ENCODE measurements around the gene SHROOM3. TPM values are rescaled to one million over a fixed set of nuclear protein-coding genes. Genes with fewer than 3 reads are reported as not detected.

Gene SHROOM3
- total RNA-seq, 2 donors from 2014 or later: 139 to 171 TPM

GRCh38 chr4:76663824-76664223, 228.8 kb downstream of the SHROOM3 start:
- DNase-seq (ENCODE audit: low spot score) (no peak), ATAC-seq (ENCODE audit: insufficient number of reproducible peaks, low FRiP score, low read depth) (no peak)
- H3K4me3 ChIP-seq: no peak overlapping the region
- peaks cover 9 to 60% of the 10 kb centered on the region in 2 donors for H3K4me1 ChIP-seq (ENCODE audit: control insufficient read depth in 1 of 2, low read depth in 2 of 2)
- no peak for TF ChIP-seq CTCF (IDR thresholded peaks at IDR 0.05)
- peak overlapping the region; percentile 25 to 41 for H3K27ac ChIP-seq
- H3K27me3 ChIP-seq (replicated peaks; ENCODE audit: insufficient read depth): no peaks in the 10 kb centered on the region
- H3K9me3 ChIP-seq: no peaks in the 10 kb centered on the region
- no peaks in the 10 kb centered on the region for H3K36me3 ChIP-seq

GRCh38 chr4:76665153-76665552, 230.1 kb downstream of the SHROOM3 start:
- no peak for DNase-seq (ENCODE audit: low spot score)
- H3K9me3 ChIP-seq: no peaks in the 10 kb centered on the region
- H3K4me1 ChIP-seq (ENCODE audit: control insufficient read depth in 1 of 2, low read depth in 2 of 2): peaks cover 6 to 48% of the 10 kb centered on the region in 2 donors
- ATAC-seq (ENCODE audit: insufficient number of reproducible peaks, low FRiP score, low read depth): no peak
- TF ChIP-seq CTCF (IDR thresholded peaks at IDR 0.05): no peak
- no peak overlapping the region for H3K4me3 ChIP-seq
- no peaks in the 10 kb centered on the region for H3K27me3 ChIP-seq (replicated peaks; ENCODE audit: insufficient read depth)
- no peaks in the 10 kb centered on the region for H3K36me3 ChIP-seq
- H3K27ac ChIP-seq: peak overlapping the region; percentile 31 to 39

GRCh38 chr4:76665721-76666120, 230.7 kb downstream of the SHROOM3 start:
- Histone ChIP-seq H3K27me3 (replicated peaks; ENCODE audit: insufficient read depth) (no peaks in the 10 kb centered on the region), H3K9me3 (no peaks in the 10 kb centered on the region), H3K36me3 (no peaks in the 10 kb centered on the region), H3K4me3 (no peak overlapping the region), H3K27ac (peak overlapping the region; percentile 31 to 39), H3K4me1 (ENCODE audit: control insufficient read depth in 1 of 2, low read depth in 2 of 2) (peaks cover 6 to 48% of the 10 kb centered on the region in 2 donors)
- TF ChIP-seq CTCF (IDR thresholded peaks at IDR 0.05): no peak
- no peak for DNase-seq (ENCODE audit: low spot score)
- ATAC-seq (ENCODE audit: insufficient number of reproducible peaks, low FRiP score, low read depth): no peak

GRCh38 chr4:76666944-76667532, 232.0 kb downstream of the SHROOM3 start:
- ATAC-seq (ENCODE audit: insufficient number of reproducible peaks, low FRiP score, low read depth) (no peak), DNase-seq (ENCODE audit: low spot score) (no peak)
- no peak for TF ChIP-seq CTCF (IDR thresholded peaks at IDR 0.05)
- H3K27me3 ChIP-seq (replicated peaks; ENCODE audit: insufficient read depth): no peaks in the 10 kb centered on the region
- no peak overlapping the region for H3K4me3 ChIP-seq
- peaks cover 6 to 48% of the 10 kb centered on the region in 2 donors for H3K4me1 ChIP-seq (ENCODE audit: control insufficient read depth in 1 of 2, low read depth in 2 of 2)
- H3K9me3 ChIP-seq: no peaks in the 10 kb centered on the region
- no peaks in the 10 kb centered on the region for H3K36me3 ChIP-seq
- H3K27ac ChIP-seq: peak overlapping the region; percentile 25 to 54

GRCh38 chr4:76670631-76671030, 235.6 kb downstream of the SHROOM3 start:
- Histone ChIP-seq H3K4me3 (no peak overlapping the region), H3K27ac (no peak overlapping the region), H3K27me3 (replicated peaks; ENCODE audit: insufficient read depth) (no peaks in the 10 kb centered on the region), H3K9me3 (no peaks in the 10 kb centered on the region), H3K36me3 (no peaks in the 10 kb centered on the region), H3K4me1 (ENCODE audit: control insufficient read depth in 1 of 2, low read depth in 2 of 2) (peaks cover 12 to 40% of the 10 kb centered on the region in 2 donors)
- no peak for TF ChIP-seq CTCF (IDR thresholded peaks at IDR 0.05)
- ATAC-seq (ENCODE audit: insufficient number of reproducible peaks, low FRiP score, low read depth) (no peak), DNase-seq (ENCODE audit: low spot score) (no peak)
